Neural progenitor cell (in vitro differentiated cells): Measurements from ENCODE around the gene TWNK. TPM values are rescaled to one million over a fixed set of nuclear protein-coding genes. Genes with fewer than 3 reads are reported as not detected.

Source experiments
- DNase-seq: peaks from one replicate; pipeline ENCODE4 v3.0.0-alpha.2; 2016; ENCODE audit warnings: low spot score
- H2AFZ ChIP-seq: fragments of 200-600 bp; sonication (generic); replicated peaks from 2 replicates; pipeline ENCODE4 v1.6.1; 2016; ENCODE audit warnings: antibody characterized with exemption
- H3F3A ChIP-seq: fragments of 200-600 bp; sonication (generic); 2 replicates; pipeline ENCODE4 v1.6.1; 2016; ENCODE audit warnings: antibody characterized with exemption, low read depth
- H3K27ac ChIP-seq: fragments of 200-600 bp; sonication (generic); 2 replicates; pipeline ENCODE4 v1.5.1; 2016; ENCODE audit warnings: mild to moderate bottlenecking
- H3K27me3 ChIP-seq: fragments of 200-600 bp; sonication (generic); 2 replicates; pipeline ENCODE4 v1.6.1; 2016; ENCODE audit warnings: mild to moderate bottlenecking, moderate library complexity
- H3K36me3 ChIP-seq: fragments of 200-600 bp; sonication (generic); 2 replicates; pipeline ENCODE4 v1.5.1; 2016
- H3K4me1 ChIP-seq: fragments of 200-600 bp; sonication (generic); 2 replicates; pipeline ENCODE4 v1.6.1; 2016; ENCODE audit warnings: mixed run types
- H3K4me2 ChIP-seq: fragments of 200-600 bp; sonication (generic); 2 replicates; pipeline ENCODE4 v1.6.1; 2016
- H3K4me3 ChIP-seq: fragments of 200-600 bp; sonication (generic); 2 replicates; pipeline ENCODE4 v1.5.1; 2016
- H3K79me2 ChIP-seq: fragments of 200-600 bp; sonication (generic); 2 replicates; pipeline ENCODE4 v1.6.1; 2016; ENCODE audit warnings: low read depth
- H3K9ac ChIP-seq: fragments of 200-600 bp; sonication (generic); 2 replicates; pipeline ENCODE4 v1.6.1; 2016
- H3K9me3 ChIP-seq: fragments of 200-600 bp; sonication (generic); 2 replicates; pipeline ENCODE4 v1.5.1; 2016; ENCODE audit warnings: low read depth
- H4K20me1 ChIP-seq: fragments of 200-600 bp; sonication (generic); 2 replicates; pipeline ENCODE4 v1.6.1; 2016; ENCODE audit warnings: low read depth
- H3K27ac Mint-ChIP-seq: 3 replicates; pipeline ENCODE4 v1.8.0; 2021; ENCODE audit warnings: mixed read lengths
- H3K27me3 Mint-ChIP-seq: 2 replicates; pipeline ENCODE4 v1.8.0; 2022; ENCODE audit warnings: low read depth, mild to moderate bottlenecking, inconsistent platforms, moderate library complexity, mixed read lengths; ENCODE audit not compliant: insufficient read depth
- H3K36me3 Mint-ChIP-seq: 3 replicates; pipeline ENCODE4 v1.8.0; 2021; ENCODE audit warnings: mixed read lengths
- H3K4me1 Mint-ChIP-seq: 3 replicates; pipeline ENCODE4 v1.8.0; 2021; ENCODE audit warnings: mixed read lengths
- H3K4me3 Mint-ChIP-seq: 3 replicates; pipeline ENCODE4 v1.8.0; 2021; ENCODE audit warnings: mild to moderate bottlenecking, moderate library complexity, mixed read lengths
- H3K9me3 Mint-ChIP-seq: 3 replicates; pipeline ENCODE4 v1.8.0; 2020; ENCODE audit warnings: mixed read lengths
- EZH2 ChIP-seq: fragments of 200-600 bp; sonication (generic); IDR thresholded peaks from 2 replicates; pipeline ENCODE4 v1.6.1; 2017; ENCODE audit warnings: antibody characterized with exemption, mild to moderate bottlenecking, moderate library complexity
- EZH2phosphoT487 ChIP-seq: fragments of 200-600 bp; sonication (generic); IDR thresholded peaks from 2 replicates; pipeline ENCODE4 v1.6.1; 2017; ENCODE audit warnings: antibody characterized with exemption
- total RNA-seq: library from RNA; depleted of rRNA; stranded (reverse); fragments of >200 nt; gene quantifications from 2 replicates; pipeline ENCODE4 v1.2.3, GENCODE V29; 2015; ENCODE audit warnings: low replicate concordance
- TF ChIP-seq, protein P1 (sequence below): fragments of 200-600 bp; sonication (generic); IDR thresholded peaks from 2 replicates; pipeline ENCODE4 v1.5.1; 2017; ENCODE audit warnings: antibody characterized with exemption, mild to moderate bottlenecking

Gene TWNK
- total RNA-seq, 1 donor from 2014 or later, result 6.4 TPM

DNA sequence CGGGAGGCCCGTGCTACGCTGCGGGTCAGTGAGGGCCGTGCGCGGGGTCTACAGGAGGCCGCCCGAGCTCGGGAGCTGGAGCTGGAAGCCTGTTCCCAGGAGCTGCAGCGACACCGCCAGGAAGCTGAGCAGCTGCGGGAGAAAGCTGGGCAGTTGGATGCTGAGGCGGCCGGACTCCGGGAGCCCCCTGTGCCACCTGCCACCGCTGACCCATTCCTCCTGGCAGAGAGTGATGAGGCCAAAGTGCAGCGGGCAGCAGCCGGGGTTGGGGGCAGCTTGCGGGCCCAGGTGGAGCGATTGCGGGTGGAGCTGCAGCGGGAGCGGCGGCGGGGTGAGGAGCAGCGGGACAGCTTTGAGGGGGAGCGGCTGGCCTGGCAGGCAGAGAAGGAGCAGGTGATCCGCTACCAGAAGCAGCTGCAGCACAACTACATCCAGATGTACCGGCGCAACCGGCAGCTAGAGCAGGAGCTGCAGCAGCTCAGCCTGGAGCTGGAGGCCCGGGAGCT, 19.3 kb downstream of the TWNK start:
- Histone ChIP-seq H3K9ac (no peak overlapping the region), H3K36me3 (no peaks in the 10 kb centered on the region), H3K4me2 (no peak overlapping the region), H3K4me1 (peaks cover 14% of the 10 kb centered on the region), H3K79me2 (peaks cover 18% of the 10 kb centered on the region), H2AFZ (no peak overlapping the region), H3K27me3 (no peaks in the 10 kb centered on the region), H3K27ac (peak overlapping the region; percentile 53), H3K4me3 (no peak overlapping the region), H3F3A (peaks cover 20% of the 10 kb centered on the region), H4K20me1 (peaks cover 23% of the 10 kb centered on the region), H3K9me3 (no peaks in the 10 kb centered on the region)
- peaks cover 8% of the 10 kb centered on the region for H3K4me1 Mint-ChIP-seq
- no peaks in the 10 kb centered on the region for H3K9me3 Mint-ChIP-seq
- peaks cover 7% of the 10 kb centered on the region for H3K36me3 Mint-ChIP-seq
- no peak overlapping the region for H3K4me3 Mint-ChIP-seq
- no peak for DNase-seq
- H3K27ac Mint-ChIP-seq, result no peak overlapping the region
- TF ChIP-seq, protein P1, sequence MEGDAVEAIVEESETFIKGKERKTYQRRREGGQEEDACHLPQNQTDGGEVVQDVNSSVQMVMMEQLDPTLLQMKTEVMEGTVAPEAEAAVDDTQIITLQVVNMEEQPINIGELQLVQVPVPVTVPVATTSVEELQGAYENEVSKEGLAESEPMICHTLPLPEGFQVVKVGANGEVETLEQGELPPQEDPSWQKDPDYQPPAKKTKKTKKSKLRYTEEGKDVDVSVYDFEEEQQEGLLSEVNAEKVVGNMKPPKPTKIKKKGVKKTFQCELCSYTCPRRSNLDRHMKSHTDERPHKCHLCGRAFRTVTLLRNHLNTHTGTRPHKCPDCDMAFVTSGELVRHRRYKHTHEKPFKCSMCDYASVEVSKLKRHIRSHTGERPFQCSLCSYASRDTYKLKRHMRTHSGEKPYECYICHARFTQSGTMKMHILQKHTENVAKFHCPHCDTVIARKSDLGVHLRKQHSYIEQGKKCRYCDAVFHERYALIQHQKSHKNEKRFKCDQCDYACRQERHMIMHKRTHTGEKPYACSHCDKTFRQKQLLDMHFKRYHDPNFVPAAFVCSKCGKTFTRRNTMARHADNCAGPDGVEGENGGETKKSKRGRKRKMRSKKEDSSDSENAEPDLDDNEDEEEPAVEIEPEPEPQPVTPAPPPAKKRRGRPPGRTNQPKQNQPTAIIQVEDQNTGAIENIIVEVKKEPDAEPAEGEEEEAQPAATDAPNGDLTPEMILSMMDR, result no peak
- TF ChIP-seq EZH2, result no peak
- no peak for TF ChIP-seq EZH2phosphoT487
- peaks cover 6% of the 10 kb centered on the region for H3K27me3 Mint-ChIP-seq

DNA sequence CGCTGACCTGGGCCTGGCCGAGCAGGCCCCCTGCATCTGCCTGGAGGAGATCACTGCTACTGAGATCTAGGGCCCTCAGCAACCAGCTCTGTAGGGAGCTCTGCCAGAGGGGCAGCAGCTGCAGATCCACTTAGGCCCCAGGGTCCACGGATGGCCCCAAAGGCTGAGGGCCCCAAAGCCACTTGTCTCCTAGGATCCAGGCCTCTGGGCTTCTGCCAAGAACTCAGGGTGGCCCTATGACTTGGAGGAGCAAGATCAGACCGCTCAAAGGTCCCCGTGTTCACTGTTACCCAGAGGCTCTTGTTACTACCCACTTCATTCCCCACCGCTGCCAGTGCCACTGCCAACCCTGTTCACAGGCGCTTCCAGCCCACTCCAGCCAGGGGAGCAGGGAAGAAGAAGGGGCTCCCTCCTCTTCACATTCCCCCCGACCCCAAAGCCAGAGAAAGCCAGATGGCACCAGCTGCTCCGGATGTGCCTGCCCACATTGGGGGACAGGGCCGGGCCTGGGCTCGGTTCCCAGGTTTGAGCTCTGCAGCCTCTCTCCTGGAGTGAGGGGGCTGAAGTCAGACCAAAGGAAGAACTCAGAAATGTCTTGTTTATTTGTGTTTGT, 19.9 kb downstream of the TWNK start:
- Mint-ChIP-seq H3K9me3 (no peaks in the 10 kb centered on the region), H3K27ac (no peak overlapping the region), H3K27me3 (peaks cover 6% of the 10 kb centered on the region), H3K36me3 (peaks cover 7% of the 10 kb centered on the region), H3K4me1 (peaks cover 7% of the 10 kb centered on the region), H3K4me3 (no peak overlapping the region)
- no peaks in the 10 kb centered on the region for H3K27me3 ChIP-seq
- H3K36me3 ChIP-seq, result no peaks in the 10 kb centered on the region
- H3K27ac ChIP-seq, result peak overlapping the region; percentile 53
- H3K4me3 ChIP-seq, result no peak overlapping the region
- H3K4me1 ChIP-seq, result peaks cover 18% of the 10 kb centered on the region
- H3K4me2 ChIP-seq, result no peak overlapping the region
- peaks cover 13% of the 10 kb centered on the region for H3K79me2 ChIP-seq
- H4K20me1 ChIP-seq, result peaks cover 18% of the 10 kb centered on the region
- DNase-seq, result no peak
- H3F3A ChIP-seq, result peaks cover 22% of the 10 kb centered on the region
- no peaks in the 10 kb centered on the region for H3K9me3 ChIP-seq
- TF ChIP-seq EZH2phosphoT487 (no peak), EZH2 (no peak)
- no peak overlapping the region for H2AFZ ChIP-seq
- H3K9ac ChIP-seq, result no peak overlapping the region

DNA sequence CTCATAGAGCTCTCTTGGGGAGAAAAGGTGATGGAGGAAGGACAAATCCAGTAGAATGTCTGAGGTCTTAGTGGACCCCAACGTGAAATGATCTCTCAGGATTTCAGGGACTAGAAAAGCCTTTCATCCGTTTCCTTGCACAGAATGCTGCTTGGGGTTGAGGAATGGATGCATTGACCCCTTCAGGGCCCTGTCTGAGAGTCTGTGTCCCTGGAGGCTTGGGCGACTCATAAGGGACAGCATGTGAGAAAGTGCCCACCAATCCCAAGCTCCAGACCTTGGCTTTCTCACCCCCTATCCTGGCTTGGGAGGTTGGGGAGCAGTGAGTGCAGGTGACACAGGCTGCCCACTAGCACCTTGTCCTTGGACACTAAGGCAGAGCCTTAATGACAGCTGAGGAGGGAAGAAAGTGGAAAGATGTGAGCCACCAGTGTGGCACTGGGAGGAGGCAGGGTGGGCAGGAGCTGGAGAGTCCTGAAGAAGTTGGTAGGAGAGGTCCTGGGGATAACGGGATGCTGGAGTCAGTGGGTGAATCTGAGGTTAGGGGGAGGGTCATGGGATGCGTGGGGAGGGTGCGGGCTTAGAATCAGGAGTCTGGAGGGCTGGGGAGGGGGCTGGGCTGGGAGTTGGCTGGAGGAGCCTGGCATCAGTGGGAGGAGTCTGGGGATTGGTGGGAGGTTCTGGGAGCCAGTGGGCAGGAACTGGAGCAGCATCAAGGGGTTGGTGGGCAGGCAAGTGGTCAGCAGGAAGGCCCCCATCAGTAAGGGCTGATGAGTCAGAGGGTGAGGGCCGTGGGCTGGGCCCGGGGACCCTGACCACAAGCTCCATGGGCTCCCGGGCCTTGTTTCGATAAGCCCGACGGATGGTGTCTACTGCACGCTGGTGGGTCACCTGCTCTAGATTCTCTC, 20.8 kb downstream of the TWNK start:
- H3K9ac ChIP-seq, result no peak overlapping the region
- TF ChIP-seq EZH2phosphoT487 (no peak), EZH2 (no peak)
- TF ChIP-seq, protein P1, result no peak
- Mint-ChIP-seq H3K4me1 (peaks cover 12% of the 10 kb centered on the region), H3K9me3 (no peaks in the 10 kb centered on the region), H3K36me3 (peaks cover 4% of the 10 kb centered on the region), H3K27me3 (peaks cover 6% of the 10 kb centered on the region), H3K4me3 (no peak overlapping the region), H3K27ac (peak overlapping the region; percentile 77)
- no peaks in the 10 kb centered on the region for H3K9me3 ChIP-seq
- no peak overlapping the region for H2AFZ ChIP-seq
- H3K36me3 ChIP-seq, result no peaks in the 10 kb centered on the region
- peak overlapping the region; percentile 53 for H3K27ac ChIP-seq
- H3K4me3 ChIP-seq, result no peak overlapping the region
- peaks cover 3% of the 10 kb centered on the region for H3K79me2 ChIP-seq
- H3K27me3 ChIP-seq, result no peaks in the 10 kb centered on the region
- H4K20me1 ChIP-seq, result peaks cover 12% of the 10 kb centered on the region
- H3F3A ChIP-seq, result peaks cover 27% of the 10 kb centered on the region
- no peak overlapping the region for H3K4me2 ChIP-seq
- peaks cover 18% of the 10 kb centered on the region for H3K4me1 ChIP-seq
- no peak for DNase-seq
